Measurements from ENCODE around the gene CD44.

Gene CD44

DNA sequence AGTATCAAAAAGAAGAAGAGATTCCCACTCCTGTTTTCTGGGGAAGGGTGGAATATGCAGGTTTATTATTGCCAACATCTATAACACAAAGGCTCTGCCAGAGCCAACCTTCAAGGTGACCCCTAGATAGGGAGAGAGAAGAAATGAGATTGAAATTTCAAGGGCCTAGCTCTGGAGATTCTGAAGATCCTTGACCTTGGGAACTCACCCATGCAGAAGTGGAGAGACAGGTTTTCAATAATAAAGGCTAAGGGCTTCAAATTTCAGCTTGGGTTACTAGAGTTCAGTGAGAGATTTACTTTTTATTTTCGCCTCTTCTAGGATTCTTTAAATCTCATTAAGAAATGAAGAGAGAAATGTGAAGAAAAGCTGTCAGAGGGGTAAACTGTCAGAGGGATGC lies 98.4 kb downstream of the CD44 start:
- DNase-seq (ENCODE audit: low spot score), result no peak
- no peaks in the 10 kb centered on the region for H3K27me3 ChIP-seq (ENCODE audit: insufficient read depth, poor library complexity, severe bottlenecking)
- no peak for ATAC-seq (ENCODE audit: low read depth)
- no peaks in the 10 kb centered on the region for H3K9me3 ChIP-seq (ENCODE audit: severe bottlenecking)
- no peaks in the 10 kb centered on the region for H3K36me3 ChIP-seq (ENCODE audit: low read depth)
- no peak overlapping the region for H3K27ac ChIP-seq (ENCODE audit: poor library complexity, severe bottlenecking)
- no peak overlapping the region for H3K4me3 ChIP-seq (ENCODE audit: severe bottlenecking)
- H3K4me1 ChIP-seq (ENCODE audit: insufficient read depth, poor library complexity, severe bottlenecking), result peaks cover 24% of the 10 kb centered on the region
- TF ChIP-seq, protein P1, sequence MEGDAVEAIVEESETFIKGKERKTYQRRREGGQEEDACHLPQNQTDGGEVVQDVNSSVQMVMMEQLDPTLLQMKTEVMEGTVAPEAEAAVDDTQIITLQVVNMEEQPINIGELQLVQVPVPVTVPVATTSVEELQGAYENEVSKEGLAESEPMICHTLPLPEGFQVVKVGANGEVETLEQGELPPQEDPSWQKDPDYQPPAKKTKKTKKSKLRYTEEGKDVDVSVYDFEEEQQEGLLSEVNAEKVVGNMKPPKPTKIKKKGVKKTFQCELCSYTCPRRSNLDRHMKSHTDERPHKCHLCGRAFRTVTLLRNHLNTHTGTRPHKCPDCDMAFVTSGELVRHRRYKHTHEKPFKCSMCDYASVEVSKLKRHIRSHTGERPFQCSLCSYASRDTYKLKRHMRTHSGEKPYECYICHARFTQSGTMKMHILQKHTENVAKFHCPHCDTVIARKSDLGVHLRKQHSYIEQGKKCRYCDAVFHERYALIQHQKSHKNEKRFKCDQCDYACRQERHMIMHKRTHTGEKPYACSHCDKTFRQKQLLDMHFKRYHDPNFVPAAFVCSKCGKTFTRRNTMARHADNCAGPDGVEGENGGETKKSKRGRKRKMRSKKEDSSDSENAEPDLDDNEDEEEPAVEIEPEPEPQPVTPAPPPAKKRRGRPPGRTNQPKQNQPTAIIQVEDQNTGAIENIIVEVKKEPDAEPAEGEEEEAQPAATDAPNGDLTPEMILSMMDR (IDR thresholded peaks at IDR 0.05; ENCODE audit: poor library complexity, severe bottlenecking), result no peak

DNA sequence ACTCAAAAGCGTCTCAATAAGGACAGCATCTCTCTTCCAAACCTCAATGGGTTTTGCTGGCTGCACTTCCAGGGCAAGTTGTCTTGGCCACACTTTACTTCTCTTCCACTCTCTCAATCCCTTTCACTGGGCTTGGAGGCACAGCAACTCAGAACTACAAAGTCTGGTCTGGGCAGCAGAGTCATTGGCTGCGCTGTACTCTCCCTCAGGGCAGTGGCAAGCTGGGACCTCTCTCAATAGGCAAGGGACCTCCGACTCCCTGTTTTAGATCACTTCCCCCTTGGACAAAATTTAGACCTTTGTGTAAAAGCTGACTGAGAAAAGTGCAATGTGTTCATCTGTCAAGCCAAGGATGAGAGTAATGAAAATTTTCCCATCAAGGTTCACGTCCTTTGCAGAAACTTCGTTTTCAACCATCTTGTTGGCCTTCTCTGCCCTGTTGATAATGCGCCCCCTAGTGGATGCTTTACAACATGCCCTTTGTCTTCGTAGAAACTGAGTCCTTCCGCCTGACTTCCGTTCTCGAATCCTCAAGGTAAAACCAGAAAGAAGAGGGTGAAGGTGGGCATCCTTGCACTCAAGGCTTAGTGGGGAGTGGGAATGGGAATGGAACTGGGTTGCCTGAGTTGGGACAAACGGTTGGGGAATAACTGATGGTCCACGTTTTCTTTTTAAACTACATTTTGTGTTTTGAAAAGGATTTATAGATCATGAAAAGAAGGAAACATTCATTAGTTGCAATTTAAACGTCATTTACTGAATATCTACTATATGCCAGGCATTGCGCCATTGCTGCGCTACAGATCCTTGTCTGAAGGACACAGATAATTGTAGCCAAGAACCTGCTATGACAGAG lies 99.1 kb downstream of the CD44 start:
- DNase-seq (ENCODE audit: low spot score) (no peak), ATAC-seq (ENCODE audit: low read depth) (no peak)
- Histone ChIP-seq H3K36me3 (ENCODE audit: low read depth) (no peaks in the 10 kb centered on the region), H3K27me3 (ENCODE audit: insufficient read depth, poor library complexity, severe bottlenecking) (no peaks in the 10 kb centered on the region), H3K27ac (ENCODE audit: poor library complexity, severe bottlenecking) (no peak overlapping the region), H3K4me3 (ENCODE audit: severe bottlenecking) (no peak overlapping the region), H3K4me1 (ENCODE audit: insufficient read depth, poor library complexity, severe bottlenecking) (peaks cover 24% of the 10 kb centered on the region), H3K9me3 (ENCODE audit: severe bottlenecking) (no peaks in the 10 kb centered on the region)
- TF ChIP-seq, protein P1 (IDR thresholded peaks at IDR 0.05; ENCODE audit: poor library complexity, severe bottlenecking), result peak; percentile 68

- no peak for DNase-seq (ENCODE audit: low spot score)
- Histone ChIP-seq H3K4me1 (ENCODE audit: insufficient read depth, poor library complexity, severe bottlenecking) (peaks cover 24% of the 10 kb centered on the region), H3K9me3 (ENCODE audit: severe bottlenecking) (no peaks in the 10 kb centered on the region), H3K4me3 (ENCODE audit: severe bottlenecking) (no peak overlapping the region), H3K27ac (ENCODE audit: poor library complexity, severe bottlenecking) (no peak overlapping the region), H3K27me3 (ENCODE audit: insufficient read depth, poor library complexity, severe bottlenecking) (no peaks in the 10 kb centered on the region), H3K36me3 (ENCODE audit: low read depth) (no peaks in the 10 kb centered on the region)
- no peak for ATAC-seq (ENCODE audit: low read depth)
- TF ChIP-seq, protein P1 (IDR thresholded peaks at IDR 0.05; ENCODE audit: poor library complexity, severe bottlenecking), result no peak
These were observed 99.9 kb downstream of the CD44 start for GRCh38 chr11:35238882-35239281.

DNA sequence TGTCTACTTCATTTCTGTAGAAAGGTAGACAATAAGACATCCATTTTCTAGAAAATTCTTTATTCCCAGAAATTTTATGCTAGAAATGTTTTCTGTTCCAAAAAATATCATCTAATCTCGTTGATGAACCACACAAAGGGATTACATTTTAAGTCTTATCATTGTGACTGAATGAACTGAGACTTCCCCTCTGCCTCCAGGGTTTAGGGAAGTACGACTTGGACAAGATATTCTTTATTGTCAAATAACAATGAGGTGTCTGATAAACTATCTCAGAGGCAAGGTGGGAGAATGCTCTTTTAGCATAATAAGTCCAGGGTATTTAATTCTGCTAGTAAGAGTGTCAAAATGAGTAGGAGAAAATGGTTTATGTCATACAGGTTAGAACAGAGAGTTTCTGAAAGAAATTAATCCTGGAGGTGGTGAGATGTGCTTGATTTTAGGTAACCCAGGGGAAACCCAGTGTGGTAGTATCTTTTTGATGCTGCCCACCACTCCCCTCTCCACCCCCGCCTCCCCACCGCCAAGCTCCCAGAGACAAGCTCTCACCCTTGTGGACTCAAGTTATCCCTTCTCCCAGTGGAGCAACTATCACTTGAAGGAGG lies 100.6 kb downstream of the CD44 start:
- no peak for DNase-seq (ENCODE audit: low spot score)
- Histone ChIP-seq H3K36me3 (ENCODE audit: low read depth) (no peaks in the 10 kb centered on the region), H3K4me1 (ENCODE audit: insufficient read depth, poor library complexity, severe bottlenecking) (peaks cover 24% of the 10 kb centered on the region), H3K27me3 (ENCODE audit: insufficient read depth, poor library complexity, severe bottlenecking) (no peaks in the 10 kb centered on the region), H3K9me3 (ENCODE audit: severe bottlenecking) (no peaks in the 10 kb centered on the region), H3K4me3 (ENCODE audit: severe bottlenecking) (no peak overlapping the region), H3K27ac (ENCODE audit: poor library complexity, severe bottlenecking) (no peak overlapping the region)
- no peak for ATAC-seq (ENCODE audit: low read depth)
- TF ChIP-seq, protein P1 (IDR thresholded peaks at IDR 0.05; ENCODE audit: poor library complexity, severe bottlenecking), result no peak

GRCh38 chr11:35241083-35241482 lies 102.1 kb downstream of the CD44 start:
- Histone ChIP-seq H3K4me1 (ENCODE audit: insufficient read depth, poor library complexity, severe bottlenecking) (peaks cover 14% of the 10 kb centered on the region), H3K9me3 (ENCODE audit: severe bottlenecking) (no peaks in the 10 kb centered on the region), H3K27me3 (ENCODE audit: insufficient read depth, poor library complexity, severe bottlenecking) (no peaks in the 10 kb centered on the region), H3K27ac (ENCODE audit: poor library complexity, severe bottlenecking) (no peak overlapping the region), H3K36me3 (ENCODE audit: low read depth) (no peaks in the 10 kb centered on the region), H3K4me3 (ENCODE audit: severe bottlenecking) (no peak overlapping the region)
- ATAC-seq (ENCODE audit: low read depth), result no peak
- DNase-seq (ENCODE audit: low spot score), result no peak
- TF ChIP-seq, protein P1 (IDR thresholded peaks at IDR 0.05; ENCODE audit: poor library complexity, severe bottlenecking), result no peak

Data from RWPE2 (cell line).